Caco-2 (cell line): Measurements from ENCODE around the gene ARPC5. TPM values are rescaled to one million over a fixed set of nuclear protein-coding genes. Genes with fewer than 3 reads are reported as not detected.

Source experiments
- BruUV-seq: library from RNA; stranded (reverse); fragments of 400-500 nt; replicated peaks from 2 replicates; lab custom pipeline; 2021; lab: Mats Ljungman, UMichigan
- CTCF ChIA-PET: fragments of 300-600 bp; sonication (Branson Sonifier 250); formaldehyde crosslinking; loops from one replicate; lab custom pipeline; 2022; ENCODE audit warnings: antibody characterized with exemption; lab: Charles Lee
- POLR2A ChIA-PET: fragments of 300-600 bp; sonication (Branson Sonifier 250); formaldehyde crosslinking; loops from one replicate; lab custom pipeline; 2022; ENCODE audit warnings: antibody characterized with exemption; lab: Charles Lee
- DNase-seq, 2 experiments: peaks; one replicate each; pipeline versions ENCODE4 v3.0.0 to v3.0.0-alpha.2; 2020 to 2022
- H3K27me3 ChIP-seq: replicated peaks from 2 replicates; pipeline ENCODE4 v1.6.0; 2011; ENCODE audit warnings: low read length; ENCODE audit not compliant: control insufficient read depth, insufficient read depth
- H3K36me3 ChIP-seq: 2 replicates; pipeline ENCODE4 v1.5.1; 2011; ENCODE audit warnings: low read length; ENCODE audit not compliant: control insufficient read depth, insufficient read depth
- H3K4me1 ChIP-seq: fragments of 250-450 bp; sonication (Bioruptor Pico); 2 replicates; pipeline ENCODE4 v1.5.1; 2020; ENCODE audit warnings: mild to moderate bottlenecking
- H3K4me3 ChIP-seq: 2 replicates; pipeline ENCODE4 v1.5.1; 2011; ENCODE audit warnings: low read depth, mild to moderate bottlenecking, control low read depth, low read length
- H3K9me3 ChIP-seq: fragments of 250-450 bp; sonication (Bioruptor Pico); 2 replicates; pipeline ENCODE4 v1.5.1; 2020; ENCODE audit warnings: mild to moderate bottlenecking, moderate library complexity
- H3K27ac Mint-ChIP-seq: one replicate; pipeline ENCODE4 v1.8.0; 2022; ENCODE audit warnings: mixed read lengths; ENCODE audit not compliant: unreplicated experiment
- H3K27me3 Mint-ChIP-seq: one replicate; pipeline ENCODE4 v1.8.0; 2022; ENCODE audit warnings: mixed read lengths; ENCODE audit not compliant: insufficient read depth, unreplicated experiment
- H3K36me3 Mint-ChIP-seq: one replicate; pipeline ENCODE4 v1.8.0; 2022; ENCODE audit warnings: mild to moderate bottlenecking, mixed read lengths; ENCODE audit not compliant: insufficient read depth, unreplicated experiment
- H3K4me1 Mint-ChIP-seq: one replicate; pipeline ENCODE4 v1.8.0; 2022; ENCODE audit warnings: low read depth, mixed read lengths; ENCODE audit not compliant: unreplicated experiment
- H3K4me3 Mint-ChIP-seq: one replicate; pipeline ENCODE4 v1.8.0; 2022; ENCODE audit warnings: mild to moderate bottlenecking, moderate library complexity, mixed read lengths; ENCODE audit not compliant: unreplicated experiment
- H3K9me3 Mint-ChIP-seq: one replicate; pipeline ENCODE4 v1.8.0; 2022; ENCODE audit warnings: mixed read lengths; ENCODE audit not compliant: unreplicated experiment
- CTCF ChIP-seq, 2 experiments: fragments of 200-600 bp in 1 of 2; IDR thresholded peaks; 1 replicate in 1 of 2; 2 replicates in 1 of 2; pipeline versions ENCODE4 v1.5.1 to v1.8.0; 2011 to 2022; ENCODE audit warnings: antibody characterized with exemption in 1 of 2, control low read depth in 1 of 2, inconsistent platforms in 1 of 2, low read depth in 1 of 2, low read length in 1 of 2, mild to moderate bottlenecking in 1 of 2, moderate library complexity in 1 of 2; ENCODE audit not compliant: insufficient read depth in 1 of 2, severe bottlenecking in 1 of 2, unreplicated experiment in 1 of 2
- intact Hi-C: fragments of 100-400 bp; cut with micrococcal nuclease; formaldehyde crosslinking; loops from one replicate; pipeline ENCODE4 v1.10.0; 2022; ENCODE audit not compliant: unreplicated experiment
- total RNA-seq: library from RNA; stranded (reverse); gene quantifications from 2 replicates; pipeline ENCODE4 v1.2.3, GENCODE V29; 2022

ARPC5 gene
- total RNA-seq, 1 experiment from 2014 or later = 135 TPM

- Histone ChIP-seq H3K27me3 (no peaks in the 10 kb centered on the region), H3K4me1 (peaks cover 9% of the 10 kb centered on the region), H3K9me3 (no peaks in the 10 kb centered on the region), H3K36me3 (no peaks in the 10 kb centered on the region), H3K4me3 (no peak overlapping the region)
- BruUV-seq = no TSS peak
- ChIA-PET CTCF (interaction anchor here (1.0 to 2.1 kb wide), 2 partner anchors 27 to 29 kb away, joined by 4 to 9 read pairs; no protein-coding TSS in a partner anchor), POLR2A (no interaction called here)
- H3K4me1 Mint-ChIP-seq = peaks cover 17% of the 10 kb centered on the region
- H3K9me3 Mint-ChIP-seq = no peaks in the 10 kb centered on the region
- H3K36me3 Mint-ChIP-seq = no peaks in the 10 kb centered on the region
- peak; percentile 18 to 22 for TF ChIP-seq CTCF (IDR thresholded peaks at IDR 0.05; ENCODE audit: insufficient read depth in 1 of 2, low read depth in 1 of 2, low read length in 1 of 2, severe bottlenecking in 1 of 2, unreplicated experiment in 1 of 2)
- no peak overlapping the region for H3K4me3 Mint-ChIP-seq
- intact Hi-C loops = no loop called here
- no peak overlapping the region for H3K27ac Mint-ChIP-seq
- peak; percentile 30 to 51 for DNase-seq
- no peaks in the 10 kb centered on the region for H3K27me3 Mint-ChIP-seq
Measured at GRCh38 chr1:183580281-183580682, 55.3 kb downstream of the ARPC5 start.

- no peaks in the 10 kb centered on the region for H3K9me3 Mint-ChIP-seq
- ChIA-PET CTCF (interaction anchor here (0.7 to 2.1 kb wide), 4 partner anchors 10 to 887 kb away, joined by 3 to 9 read pairs (median 4); no protein-coding TSS in a partner anchor), POLR2A (no interaction called here)
- H3K27me3 Mint-ChIP-seq = no peaks in the 10 kb centered on the region
- H3K36me3 ChIP-seq = no peaks in the 10 kb centered on the region
- intact Hi-C loops = no loop called here
- no peaks in the 10 kb centered on the region for H3K36me3 Mint-ChIP-seq
- H3K9me3 ChIP-seq = no peaks in the 10 kb centered on the region
- TF ChIP-seq CTCF (IDR thresholded peaks at IDR 0.05; ENCODE audit: insufficient read depth in 1 of 2, low read depth in 1 of 2, low read length in 1 of 2, severe bottlenecking in 1 of 2, unreplicated experiment in 1 of 2) = no peak
- peaks cover 9% of the 10 kb centered on the region for H3K4me1 ChIP-seq
- no peak overlapping the region for H3K27ac Mint-ChIP-seq
- H3K4me1 Mint-ChIP-seq = peaks cover 4% of the 10 kb centered on the region
- no peak overlapping the region for H3K4me3 Mint-ChIP-seq
- DNase-seq = peak; percentile 39 to 68
- no TSS peak for BruUV-seq
- H3K27me3 ChIP-seq = no peaks in the 10 kb centered on the region
- no peak overlapping the region for H3K4me3 ChIP-seq
Measured at GRCh38 chr1:183578856-183579255, 56.7 kb downstream of the ARPC5 start.

GRCh38 chr1:183577897-183578465, 57.6 kb downstream of the ARPC5 start:
- intact Hi-C loops = no loop called here
- CTCF ChIA-PET = interaction anchor here (0.6 kb wide), 1 partner anchor 348 kb away, joined by 3 read pairs; no protein-coding TSS in a partner anchor
- H3K9me3 Mint-ChIP-seq = no peaks in the 10 kb centered on the region
- BruUV-seq = no TSS peak
- Histone ChIP-seq H3K4me3 (no peak overlapping the region), H3K4me1 (peaks cover 9% of the 10 kb centered on the region), H3K27me3 (no peaks in the 10 kb centered on the region), H3K36me3 (no peaks in the 10 kb centered on the region), H3K9me3 (no peaks in the 10 kb centered on the region)
- no peaks in the 10 kb centered on the region for H3K27me3 Mint-ChIP-seq
- no peaks in the 10 kb centered on the region for H3K4me1 Mint-ChIP-seq
- no peak overlapping the region for H3K27ac Mint-ChIP-seq
- DNase-seq = no peak
- H3K4me3 Mint-ChIP-seq = no peak overlapping the region
- TF ChIP-seq CTCF (IDR thresholded peaks at IDR 0.05; ENCODE audit: insufficient read depth in 1 of 2, low read depth in 1 of 2, low read length in 1 of 2, severe bottlenecking in 1 of 2, unreplicated experiment in 1 of 2) = no peak
- peaks cover 5% of the 10 kb centered on the region for H3K36me3 Mint-ChIP-seq
- POLR2A ChIA-PET = no interaction called here
